ENCODE measurements around the gene DIS3L2. TPM values are rescaled to one million over a fixed set of nuclear protein-coding genes. Genes with fewer than 3 reads are reported as not detected.

Gene DIS3L2, protein sequence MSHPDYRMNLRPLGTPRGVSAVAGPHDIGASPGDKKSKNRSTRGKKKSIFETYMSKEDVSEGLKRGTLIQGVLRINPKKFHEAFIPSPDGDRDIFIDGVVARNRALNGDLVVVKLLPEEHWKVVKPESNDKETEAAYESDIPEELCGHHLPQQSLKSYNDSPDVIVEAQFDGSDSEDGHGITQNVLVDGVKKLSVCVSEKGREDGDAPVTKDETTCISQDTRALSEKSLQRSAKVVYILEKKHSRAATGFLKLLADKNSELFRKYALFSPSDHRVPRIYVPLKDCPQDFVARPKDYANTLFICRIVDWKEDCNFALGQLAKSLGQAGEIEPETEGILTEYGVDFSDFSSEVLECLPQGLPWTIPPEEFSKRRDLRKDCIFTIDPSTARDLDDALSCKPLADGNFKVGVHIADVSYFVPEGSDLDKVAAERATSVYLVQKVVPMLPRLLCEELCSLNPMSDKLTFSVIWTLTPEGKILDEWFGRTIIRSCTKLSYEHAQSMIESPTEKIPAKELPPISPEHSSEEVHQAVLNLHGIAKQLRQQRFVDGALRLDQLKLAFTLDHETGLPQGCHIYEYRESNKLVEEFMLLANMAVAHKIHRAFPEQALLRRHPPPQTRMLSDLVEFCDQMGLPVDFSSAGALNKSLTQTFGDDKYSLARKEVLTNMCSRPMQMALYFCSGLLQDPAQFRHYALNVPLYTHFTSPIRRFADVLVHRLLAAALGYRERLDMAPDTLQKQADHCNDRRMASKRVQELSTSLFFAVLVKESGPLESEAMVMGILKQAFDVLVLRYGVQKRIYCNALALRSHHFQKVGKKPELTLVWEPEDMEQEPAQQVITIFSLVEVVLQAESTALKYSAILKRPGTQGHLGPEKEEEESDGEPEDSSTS
- 13.3 and 14.2 TPM in 2 replicates for total RNA-seq

DNA sequence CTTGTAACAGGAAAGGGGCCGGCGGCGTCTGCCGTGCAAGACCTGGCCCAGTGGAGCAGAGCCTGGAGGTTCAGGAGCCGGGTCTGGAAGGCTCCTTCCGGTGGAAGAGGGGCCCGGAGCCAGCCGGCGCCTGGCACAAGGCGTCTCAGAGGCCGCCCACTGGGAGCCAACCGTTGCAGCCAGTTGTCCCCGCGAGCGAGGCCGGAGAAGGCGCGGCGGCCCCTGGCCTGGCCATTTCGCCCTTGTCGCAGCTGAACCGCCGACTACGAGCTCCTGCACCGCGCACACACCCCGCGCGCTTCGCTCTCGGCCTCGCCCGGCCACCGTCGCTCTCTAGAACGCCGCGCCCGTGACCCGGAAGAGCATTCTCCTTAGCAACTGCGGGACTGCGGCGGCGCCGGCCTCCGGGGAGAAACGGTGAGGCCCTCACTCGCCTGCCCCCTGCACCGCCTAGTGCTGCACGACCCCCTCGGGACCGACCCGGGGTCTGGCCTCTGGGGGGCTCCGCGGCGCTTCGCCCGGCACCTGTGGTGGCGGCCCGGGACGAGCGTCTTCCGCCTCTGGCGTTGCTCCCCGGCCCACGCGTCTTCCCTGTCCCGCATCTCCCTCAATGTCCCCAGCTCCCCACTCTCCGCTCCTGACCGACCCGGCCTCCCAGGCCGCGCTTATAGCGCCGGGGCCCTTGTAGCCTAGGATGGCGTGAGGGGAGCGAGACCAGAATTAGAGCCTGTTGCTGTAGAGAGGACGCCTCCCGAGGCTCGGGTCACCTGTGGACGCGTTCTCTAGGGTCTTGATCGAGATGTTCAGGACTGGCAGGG lies at the start of gene DIS3L2:
Gene DIS3L2, plus strand, starts transcription at position 365 of the 818 bp plus-strand sequence. CDS start 53,215 bp downstream, outside the sequence.

GRCh38 chr2:231926180-231926741 lies 35.3 kb upstream of the DIS3L2 start, which contains the start of gene NPPC:
Gene NPPC, minus strand, starts transcription at chr2:231926396. Its CDS starts 147 bp downstream, at chr2:231926249.

GRCh38 chr2:232378735-232379151 lies 417.2 kb downstream of the DIS3L2 start, which contains the start of gene ALPP:
Gene ALPP, plus strand, starts transcription at chr2:232378751. Its CDS starts 52 bp downstream, at chr2:232378803.

Other genes with a start within 250 kb of the DIS3L2 start
- 8.2 and 9.3 TPM in 2 replicates for gene PDE6D, start 180.4 kb upstream of the DIS3L2 start, total RNA-seq
- gene COPS7B, start 175.3 kb upstream of the DIS3L2 start, total RNA-seq, result 14.0 and 16.9 TPM in 2 replicates
- gene NPPC, start 35.3 kb upstream of the DIS3L2 start, total RNA-seq, result 0.16 TPM in 1 of 2 replicates, not detected in the other

Measured in bronchial smooth muscle cell (primary cell).